ENCODE results near the gene MINK1. TPM values are rescaled to one million over a fixed set of nuclear protein-coding genes. Genes with fewer than 3 reads are reported as not detected.

The MINK1 gene
- total and polyA plus RNA-seq, 10 of the 15 experiments (the other 5 are each of a cell fraction or from before 2014, with no cell fraction given) = 0.08 to 55.6 (median 15.0) TPM

- Histone ChIP-seq H3K27me3 (replicated peaks in 1 of 2; ENCODE audit: control insufficient read depth in 2 of 2, insufficient read depth in 2 of 2, low read length in 1 of 2) (no peaks in the 10 kb centered on the region), H3K27ac (ENCODE audit: control insufficient read depth, insufficient read depth) (no peak overlapping the region), H3K36me3 (ENCODE audit: control insufficient read depth in 2 of 2, insufficient read depth in 2 of 2, low read length in 1 of 2) (no peaks in the 10 kb centered on the region), H3K4me1 (ENCODE audit: control insufficient read depth, insufficient read depth, low read length) (peaks cover 2% of the 10 kb centered on the region), H3K9ac (ENCODE audit: control insufficient read depth, insufficient read depth, low read length) (no peak overlapping the region), H2AFZ (ENCODE audit: control insufficient read depth, low read depth, low read length) (no peak overlapping the region), H3K79me2 (ENCODE audit: control insufficient read depth, insufficient read depth, low read length) (no peaks in the 10 kb centered on the region), H3K4me2 (ENCODE audit: control insufficient read depth, insufficient read depth) (no peak overlapping the region), H3K9me3 (replicated peaks; ENCODE audit: control insufficient read depth, insufficient read depth, low read length) (no peaks in the 10 kb centered on the region), H3K4me3 (no peak overlapping the region), H4K20me1 (ENCODE audit: control insufficient read depth, insufficient read depth) (no peaks in the 10 kb centered on the region)
- no peak for FAIRE-seq
- ChIA-PET SMC1A (ENCODE audit: uncharacterized antibody, unreplicated experiment) (no interaction called here), RAD21 (ENCODE audit: unreplicated experiment) (interaction anchor here (0.6 kb wide), 1 partner anchor 102 kb away, joined by 3 read pairs; the partner anchor contains the start of gene ARRB2), POLR2A (no interaction called here), CTCF (interaction anchor here (0.7 to 1.0 kb wide), 2 partner anchors 22 to 25 kb away, joined by 3 read pairs; no protein-coding TSS in a partner anchor)
- 75% methylated on average over 7 of the region's 7 CpGs for WGBS (ENCODE audit: insufficient coverage, insufficient replicate concordance, low lambda C conversion rate, missing lambda C conversion rate)
- intact Hi-C loops (cut with micrococcal nuclease; ENCODE audit: unreplicated experiment) = no loop called here
- no peak for DNase-seq (ENCODE audit: low read depth, low spot score)
- TF ChIP-seq KDM1A (IDR thresholded peaks at IDR 0.05; ENCODE audit: borderline replicate concordance) (no peak), ZBTB11 (CRISPR knock-in tag; IDR thresholded peaks at IDR 0.05) (no peak), HCFC1 (IDR thresholded peaks at IDR 0.05; ENCODE audit: low read length) (no peak), SREBF1 (IDR thresholded peaks at IDR 0.05; ENCODE audit: low read length) (no peak), MTA3 (IDR thresholded peaks at IDR 0.05; ENCODE audit: borderline replicate concordance, low read length) (no peak), BACH1 (IDR thresholded peaks at IDR 0.05; ENCODE audit: borderline replicate concordance) (no peak), NR2C2 (IDR thresholded peaks at IDR 0.05; ENCODE audit: borderline replicate concordance, control insufficient read depth, insufficient read length, low read depth) (no peak), WRNIP1 (IDR thresholded peaks at IDR 0.05; ENCODE audit: borderline replicate concordance, low read depth, low read length) (no peak), ZBED1 (IDR thresholded peaks at IDR 0.05; ENCODE audit: borderline replicate concordance) (no peak), RB1 (IDR thresholded peaks at IDR 0.05; ENCODE audit: borderline replicate concordance) (no peak), KLF5 (IDR thresholded peaks at IDR 0.05; ENCODE audit: partially characterized antibody) (no peak), ZNF622 (IDR thresholded peaks at IDR 0.05) (no peak), EED (IDR thresholded peaks at IDR 0.05; ENCODE audit: low read depth) (no peak), SMAD5 (IDR thresholded peaks at IDR 0.05; ENCODE audit: low read depth) (no peak), ESRRA (IDR thresholded peaks at IDR 0.05; ENCODE audit: low read length) (no peak), PKNOX1 (IDR thresholded peaks at IDR 0.05) (no peak)
- no peak for ATAC-seq
- in situ Hi-C loops (cut with MboI) = no loop called here
- no TSS peak for BruUV-seq (replicated peaks)
Measured at GRCh38 chr17:4812690-4813089, 20.4 kb upstream of the MINK1 start.
